Endodermal cell (in vitro differentiated cells): ENCODE data around the gene TNP2. TPM values are rescaled to one million over a fixed set of nuclear protein-coding genes. Genes with fewer than 3 reads are reported as not detected.

ENCODE experiments used
- DNase-seq: peaks from one replicate; pipeline ENCODE4 v3.0.0-alpha.2; 2017
- H3K27ac ChIP-seq: 2 replicates; pipeline ENCODE4 v1.5.1; 2013; ENCODE audit warnings: mild to moderate bottlenecking, low read depth, low read length, moderate library complexity
- H3K27me3 ChIP-seq: 2 replicates; pipeline ENCODE4 v1.6.1; 2013; ENCODE audit warnings: mild to moderate bottlenecking, low read length, moderate library complexity; ENCODE audit not compliant: insufficient read depth, control insufficient read depth, poor library complexity, severe bottlenecking
- H3K36me3 ChIP-seq: 2 replicates; pipeline ENCODE4 v1.7.0; 2013; ENCODE audit warnings: mild to moderate bottlenecking, low read length, moderate library complexity; ENCODE audit not compliant: control insufficient read depth, insufficient read depth
- H3K4me1 ChIP-seq: one replicate; pipeline ENCODE4 v1.7.0; 2013; ENCODE audit warnings: low read length; ENCODE audit not compliant: control insufficient read depth, insufficient read depth
- H3K4me3 ChIP-seq: 2 replicates; pipeline ENCODE4 v1.5.1; 2013; ENCODE audit warnings: mild to moderate bottlenecking, low read length, moderate library complexity
- H3K9ac ChIP-seq: 2 replicates; pipeline ENCODE4 v1.6.1; 2013; ENCODE audit warnings: mild to moderate bottlenecking, low read length, moderate library complexity; ENCODE audit not compliant: poor library complexity, severe bottlenecking; ENCODE audit errors: extremely low read depth
- H3K9me3 ChIP-seq: 2 replicates; pipeline ENCODE4 v1.6.1; 2013; ENCODE audit warnings: mild to moderate bottlenecking, low read length, moderate library complexity; ENCODE audit not compliant: control insufficient read depth
- H3K27ac Mint-ChIP-seq: 2 replicates; pipeline ENCODE4 v1.8.0; 2020; ENCODE audit warnings: mixed read lengths
- H3K27me3 Mint-ChIP-seq: 2 replicates; pipeline ENCODE4 v1.8.0; 2021; ENCODE audit warnings: mild to moderate bottlenecking, mixed read lengths; ENCODE audit not compliant: insufficient read depth
- H3K36me3 Mint-ChIP-seq: 2 replicates; pipeline ENCODE4 v1.8.0; 2020; ENCODE audit warnings: low read depth, mixed read lengths
- H3K4me1 Mint-ChIP-seq: 2 replicates; pipeline ENCODE4 v1.8.0; 2020; ENCODE audit warnings: mixed read lengths
- H3K4me3 Mint-ChIP-seq: 2 replicates; pipeline ENCODE4 v1.8.0; 2020; ENCODE audit warnings: mild to moderate bottlenecking, moderate library complexity, mixed read lengths
- H3K9me3 Mint-ChIP-seq: 2 replicates; pipeline ENCODE4 v1.8.0; 2020; ENCODE audit warnings: mild to moderate bottlenecking, mixed read lengths
- CTCF ChIP-seq: fragments of 200-600 bp; sonication (generic); conservative IDR thresholded peaks from 2 replicates; pipeline ENCODE4 v1.5.0; 2021; ENCODE audit warnings: antibody characterized with exemption, mild to moderate bottlenecking
- WGBS, 2 experiments: methylation state at CpG; one replicate each; pipeline versions ENCODE4 v1.1.5 to v1.1.7; 2013; ENCODE audit warnings: missing lambda C conversion rate in 2 of 2, mixed read lengths in 1 of 2; ENCODE audit not compliant: insufficient coverage in 1 of 2, insufficient read length in 1 of 2; 5-methylcytosine and 5-hydroxymethylcytosine counted together
- total RNA-seq, 2 donors: library from RNA; stranded (reverse); fragmentation: NEBNext Ultra II Directional in 1 of 2; extraction: Animal tissue kit (Norgen Biotek cat#: 25700) in 1 of 2; gene quantifications; 2 replicates in 1 of 2; 3 replicates in 1 of 2; pipeline ENCODE4 v1.2.1, GENCODE V29; 2021

The TNP2 gene
- total RNA-seq, 2 donors from 2014 or later = not detected

- no peaks in the 10 kb centered on the region for H3K27me3 ChIP-seq
- H3K4me3 ChIP-seq = no peak overlapping the region
- Mint-ChIP-seq H3K27ac (no peak overlapping the region), H3K4me3 (no peak overlapping the region), H3K9me3 (no peaks in the 10 kb centered on the region), H3K4me1 (peaks cover 4% of the 10 kb centered on the region), H3K36me3 (no peaks in the 10 kb centered on the region), H3K27me3 (no peaks in the 10 kb centered on the region)
- no peaks in the 10 kb centered on the region for H3K9me3 ChIP-seq
- H3K27ac ChIP-seq = no peak overlapping the region
- H3K36me3 ChIP-seq = no peaks in the 10 kb centered on the region
- no peak for DNase-seq
- H3K9ac ChIP-seq = no peak overlapping the region
- TF ChIP-seq CTCF = no peak
- H3K4me1 ChIP-seq = no peaks in the 10 kb centered on the region
- 93 to 100% methylated on average over 1 of the region's 2 CpGs for WGBS, 2 experiments
Observed at GRCh38 chr16:11285842-11286241, 16.7 kb upstream of the TNP2 start.

GRCh38 chr16:11283820-11284248 is 14.7 kb upstream of the TNP2 start:
- Histone ChIP-seq H3K9ac (no peak overlapping the region), H3K9me3 (no peaks in the 10 kb centered on the region), H3K36me3 (no peaks in the 10 kb centered on the region), H3K4me3 (no peak overlapping the region), H3K27me3 (no peaks in the 10 kb centered on the region), H3K27ac (no peak overlapping the region), H3K4me1 (no peaks in the 10 kb centered on the region)
- DNase-seq = no peak
- H3K4me1 Mint-ChIP-seq = peaks cover 5% of the 10 kb centered on the region
- no peak overlapping the region for H3K4me3 Mint-ChIP-seq
- no peaks in the 10 kb centered on the region for H3K36me3 Mint-ChIP-seq
- no peak overlapping the region for H3K27ac Mint-ChIP-seq
- WGBS, 2 experiments = 86 to 88% methylated on average over 1 to 4 of the region's 4 CpGs
- no peaks in the 10 kb centered on the region for H3K9me3 Mint-ChIP-seq
- peak; percentile 43 for TF ChIP-seq CTCF
- H3K27me3 Mint-ChIP-seq = no peaks in the 10 kb centered on the region

GRCh38 chr16:11280616-11281522 is 11.7 kb upstream of the TNP2 start, which contains the start of gene PRM1:
PRM1 (minus strand) TSS chr16:11281330; CDS start chr16:11281238, 92 bp downstream.
- no peak for DNase-seq
- no peak for TF ChIP-seq CTCF
- Histone ChIP-seq H3K4me3 (no peak within 1 kb of the TSS), H3K27me3 (no peaks in the 10 kb centered on the region), H3K27ac (no peak within 1 kb of the TSS), H3K9ac (no peak within 1 kb of the TSS), H3K36me3 (no peaks in the 10 kb centered on the region), H3K4me1 (no peaks in the 10 kb centered on the region), H3K9me3 (no peaks in the 10 kb centered on the region)
- Mint-ChIP-seq H3K36me3 (no peaks in the 10 kb centered on the region), H3K27me3 (peaks cover 2% of the 10 kb centered on the region), H3K4me3 (no peak within 1 kb of the TSS), H3K4me1 (peaks cover 5% of the 10 kb centered on the region), H3K27ac (no peak within 1 kb of the TSS), H3K9me3 (no peaks in the 10 kb centered on the region)
- WGBS, 2 experiments = 81 to 86% methylated on average over 9 to 24 of the region's 25 CpGs
